Measurements from ENCODE around the gene CTBP1. TPM values are rescaled to one million over a fixed set of nuclear protein-coding genes. Genes with fewer than 3 reads are reported as not detected.

Gene CTBP1
- total and polyA plus RNA-seq, 4 donors: 121 to 204 (median 138) TPM

- Histone ChIP-seq H3K27me3 (ENCODE audit: control insufficient read depth in 3 of 3, insufficient read depth in 3 of 3, low read length in 2 of 3) (no peaks in the 10 kb centered on the region), H3K36me3 (ENCODE audit: control insufficient read depth in 4 of 4, insufficient read depth in 4 of 4, low read length in 4 of 4) (peaks cover 0 to 52% (median 14%) of the 10 kb centered on the region in 4 donors), H3K27ac (ENCODE audit: low read depth in 1 of 2, low read length in 1 of 2) (no peak overlapping the region), H3K4me1 (ENCODE audit: control insufficient read depth in 5 of 5, insufficient read depth in 5 of 5, low read length in 5 of 5) (peaks cover 6 to 37% (median 9%) of the 10 kb centered on the region in 5 donors), H3K9me3 (ENCODE audit: control insufficient read depth in 4 of 4, insufficient read depth in 3 of 4, low read length in 3 of 4) (no peaks in the 10 kb centered on the region), H3K9ac (ENCODE audit: insufficient read depth in 1 of 2, low read length in 2 of 2) (no peak overlapping the region), H3K4me3 (no peak overlapping the region)
- WGBS, 2 donors: 91 to 93% methylated on average over 21 of the region's 21 CpGs
- ATAC-seq (ENCODE audit: insufficient read depth, low FRiP score) (no peak), DNase-seq (no peak)
- TF ChIP-seq CTCF (IDR thresholded peaks at IDR 0.05; ENCODE audit: control extremely low read depth, extremely low read depth): no peak
Observed at GRCh38 chr4:1241466-1241935, 7.4 kb downstream of the CTBP1 start.

- H3K9me3 ChIP-seq (ENCODE audit: control insufficient read depth in 4 of 4, insufficient read depth in 3 of 4, low read length in 3 of 4): no peaks in the 10 kb centered on the region
- H3K27ac ChIP-seq (ENCODE audit: low read depth in 1 of 2, low read length in 1 of 2): no peak overlapping the region
- H3K4me3 ChIP-seq: no peak overlapping the region
- H3K36me3 ChIP-seq (ENCODE audit: control insufficient read depth in 4 of 4, insufficient read depth in 4 of 4, low read length in 4 of 4): peaks cover under 1 to 57% (median 14%) of the 10 kb centered on the region in 4 donors
- DNase-seq (peak in 1 of 3 donors; percentile 8), ATAC-seq (ENCODE audit: insufficient read depth, low FRiP score) (no peak)
- peaks cover under 1 to 31% (median 3%) of the 10 kb centered on the region in 5 donors for H3K4me1 ChIP-seq (ENCODE audit: control insufficient read depth in 5 of 5, insufficient read depth in 5 of 5, low read length in 5 of 5)
- no peak for TF ChIP-seq CTCF (IDR thresholded peaks at IDR 0.05; ENCODE audit: control extremely low read depth, extremely low read depth)
- H3K9ac ChIP-seq (ENCODE audit: insufficient read depth in 1 of 2, low read length in 2 of 2): no peak overlapping the region
- WGBS, 2 donors: 91 to 93% methylated on average over 36 to 37 of the region's 37 CpGs
- no peaks in the 10 kb centered on the region for H3K27me3 ChIP-seq (ENCODE audit: control insufficient read depth in 3 of 3, insufficient read depth in 3 of 3, low read length in 2 of 3)
Observed at GRCh38 chr4:1240721-1241465, 8.0 kb downstream of the CTBP1 start.

GRCh38 chr4:1239950-1240307, 9.0 kb downstream of the CTBP1 start:
- Histone ChIP-seq H3K4me1 (ENCODE audit: control insufficient read depth in 5 of 5, insufficient read depth in 5 of 5, low read length in 5 of 5) (peaks cover under 1 to 23% (median 3%) of the 10 kb centered on the region in 5 donors), H3K9me3 (ENCODE audit: control insufficient read depth in 4 of 4, insufficient read depth in 3 of 4, low read length in 3 of 4) (no peaks in the 10 kb centered on the region), H3K4me3 (no peak overlapping the region), H3K27ac (ENCODE audit: low read depth in 1 of 2, low read length in 1 of 2) (no peak overlapping the region), H3K27me3 (ENCODE audit: control insufficient read depth in 3 of 3, insufficient read depth in 3 of 3, low read length in 2 of 3) (no peaks in the 10 kb centered on the region), H3K9ac (ENCODE audit: insufficient read depth in 1 of 2, low read length in 2 of 2) (no peak overlapping the region), H3K36me3 (ENCODE audit: control insufficient read depth in 4 of 4, insufficient read depth in 4 of 4, low read length in 4 of 4) (peaks cover 4 to 65% (median 21%) of the 10 kb centered on the region in 4 donors)
- ATAC-seq (ENCODE audit: insufficient read depth, low FRiP score): no peak
- WGBS, 2 donors: 94 to 96% methylated on average over 22 of the region's 22 CpGs
- no peak for TF ChIP-seq CTCF (IDR thresholded peaks at IDR 0.05; ENCODE audit: control extremely low read depth, extremely low read depth)
- no peak for DNase-seq
